ENCODE measurements around the gene DAP.

DNA sequence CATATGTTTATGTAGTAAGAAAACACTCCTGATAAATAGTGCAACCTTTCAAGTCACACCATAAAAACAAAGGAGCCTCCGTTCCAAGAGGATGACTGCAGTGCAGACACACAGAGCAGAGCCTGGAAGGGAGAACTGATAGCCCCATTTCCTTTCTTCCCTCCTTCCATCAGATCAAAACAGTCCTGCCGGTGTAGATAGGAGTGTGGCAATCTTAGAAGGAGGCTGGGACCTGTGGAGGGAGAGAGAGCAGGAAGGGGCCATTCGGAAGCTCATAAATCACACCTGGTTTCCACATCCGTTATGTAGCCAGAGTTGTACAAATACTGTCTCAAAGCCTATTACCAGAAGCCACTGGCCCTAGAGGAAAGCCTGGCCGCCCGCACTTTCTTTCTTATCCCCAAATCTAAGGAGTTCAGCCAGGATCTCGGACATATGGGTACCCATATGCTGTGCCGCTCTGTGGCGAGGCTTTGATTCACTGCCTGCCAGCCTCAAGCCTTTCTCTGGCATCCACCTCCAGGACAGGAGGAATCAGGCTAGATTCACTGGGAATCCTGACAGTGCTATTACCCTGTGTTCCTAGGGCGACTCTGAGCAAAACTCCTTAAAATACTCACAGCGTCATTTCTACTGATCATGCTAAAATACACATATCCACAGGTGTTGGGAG lies 26.9 kb downstream of the DAP start:
- TF ChIP-seq, protein P1, sequence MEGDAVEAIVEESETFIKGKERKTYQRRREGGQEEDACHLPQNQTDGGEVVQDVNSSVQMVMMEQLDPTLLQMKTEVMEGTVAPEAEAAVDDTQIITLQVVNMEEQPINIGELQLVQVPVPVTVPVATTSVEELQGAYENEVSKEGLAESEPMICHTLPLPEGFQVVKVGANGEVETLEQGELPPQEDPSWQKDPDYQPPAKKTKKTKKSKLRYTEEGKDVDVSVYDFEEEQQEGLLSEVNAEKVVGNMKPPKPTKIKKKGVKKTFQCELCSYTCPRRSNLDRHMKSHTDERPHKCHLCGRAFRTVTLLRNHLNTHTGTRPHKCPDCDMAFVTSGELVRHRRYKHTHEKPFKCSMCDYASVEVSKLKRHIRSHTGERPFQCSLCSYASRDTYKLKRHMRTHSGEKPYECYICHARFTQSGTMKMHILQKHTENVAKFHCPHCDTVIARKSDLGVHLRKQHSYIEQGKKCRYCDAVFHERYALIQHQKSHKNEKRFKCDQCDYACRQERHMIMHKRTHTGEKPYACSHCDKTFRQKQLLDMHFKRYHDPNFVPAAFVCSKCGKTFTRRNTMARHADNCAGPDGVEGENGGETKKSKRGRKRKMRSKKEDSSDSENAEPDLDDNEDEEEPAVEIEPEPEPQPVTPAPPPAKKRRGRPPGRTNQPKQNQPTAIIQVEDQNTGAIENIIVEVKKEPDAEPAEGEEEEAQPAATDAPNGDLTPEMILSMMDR (conservative IDR thresholded peaks at IDR 0.05; ENCODE audit: low read depth in 2 of 2) = no peak
- TF ChIP-seq EZH2phosphoT487 (IDR thresholded peaks at IDR 0.05; ENCODE audit: unreplicated experiment) = no peak
- TF ChIP-seq CREB1 (CRISPR knock-in tag; IDR thresholded peaks at IDR 0.05; ENCODE audit: low read depth) = no peak
- TF ChIP-seq EZH2 (IDR thresholded peaks at IDR 0.05; ENCODE audit: low read depth, unreplicated experiment) = no peak
- no peak for TF ChIP-seq ZNF114 (CRISPR knock-in tag; IDR thresholded peaks at IDR 0.05)
- TF ChIP-seq, protein P2, sequence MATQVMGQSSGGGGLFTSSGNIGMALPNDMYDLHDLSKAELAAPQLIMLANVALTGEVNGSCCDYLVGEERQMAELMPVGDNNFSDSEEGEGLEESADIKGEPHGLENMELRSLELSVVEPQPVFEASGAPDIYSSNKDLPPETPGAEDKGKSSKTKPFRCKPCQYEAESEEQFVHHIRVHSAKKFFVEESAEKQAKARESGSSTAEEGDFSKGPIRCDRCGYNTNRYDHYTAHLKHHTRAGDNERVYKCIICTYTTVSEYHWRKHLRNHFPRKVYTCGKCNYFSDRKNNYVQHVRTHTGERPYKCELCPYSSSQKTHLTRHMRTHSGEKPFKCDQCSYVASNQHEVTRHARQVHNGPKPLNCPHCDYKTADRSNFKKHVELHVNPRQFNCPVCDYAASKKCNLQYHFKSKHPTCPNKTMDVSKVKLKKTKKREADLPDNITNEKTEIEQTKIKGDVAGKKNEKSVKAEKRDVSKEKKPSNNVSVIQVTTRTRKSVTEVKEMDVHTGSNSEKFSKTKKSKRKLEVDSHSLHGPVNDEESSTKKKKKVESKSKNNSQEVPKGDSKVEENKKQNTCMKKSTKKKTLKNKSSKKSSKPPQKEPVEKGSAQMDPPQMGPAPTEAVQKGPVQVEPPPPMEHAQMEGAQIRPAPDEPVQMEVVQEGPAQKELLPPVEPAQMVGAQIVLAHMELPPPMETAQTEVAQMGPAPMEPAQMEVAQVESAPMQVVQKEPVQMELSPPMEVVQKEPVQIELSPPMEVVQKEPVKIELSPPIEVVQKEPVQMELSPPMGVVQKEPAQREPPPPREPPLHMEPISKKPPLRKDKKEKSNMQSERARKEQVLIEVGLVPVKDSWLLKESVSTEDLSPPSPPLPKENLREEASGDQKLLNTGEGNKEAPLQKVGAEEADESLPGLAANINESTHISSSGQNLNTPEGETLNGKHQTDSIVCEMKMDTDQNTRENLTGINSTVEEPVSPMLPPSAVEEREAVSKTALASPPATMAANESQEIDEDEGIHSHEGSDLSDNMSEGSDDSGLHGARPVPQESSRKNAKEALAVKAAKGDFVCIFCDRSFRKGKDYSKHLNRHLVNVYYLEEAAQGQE (IDR thresholded peaks at IDR 0.05; ENCODE audit: unreplicated experiment) = no peak
